Vagina (tissue), 2 donors: ENCODE data around the gene TGM1. TPM values are rescaled to one million over a fixed set of nuclear protein-coding genes. Genes with fewer than 3 reads are reported as not detected.
A peak's percentile ranks its signal among the peaks of the same experiment; 100 is the strongest.

Experiments
- DNase-seq, 2 donors: peaks; one replicate each; pipeline ENCODE4 v3.0.0-alpha.2; 2017; ENCODE audit errors: extremely low spot score in 2 of 2
- H3K27ac ChIP-seq: fragments of 200-600 bp; sonication (generic); one replicate; pipeline ENCODE4 v1.5.1; 2019
- H3K27me3 ChIP-seq: fragments of 200-600 bp; sonication (generic); one replicate; pipeline ENCODE4 v1.5.1; 2019
- H3K36me3 ChIP-seq, 2 donors: fragments of 200-600 bp; sonication (generic); one replicate each; pipeline ENCODE4 v1.5.1; 2017 to 2019
- H3K4me1 ChIP-seq: fragments of 200-600 bp; sonication (generic); one replicate; pipeline ENCODE4 v1.5.1; 2019
- H3K4me3 ChIP-seq, 2 donors: fragments of 200-600 bp; sonication (generic); 1 replicate in 1 of 2; 2 replicates in 1 of 2; pipeline ENCODE4 v1.5.1; 2016 to 2019
- H3K9me3 ChIP-seq: fragments of 200-600 bp; sonication (generic); one replicate; pipeline ENCODE4 v1.5.1; 2019
- CTCF ChIP-seq, 3 experiments: fragments of 450-650 bp in 2 of 3; fragments of 200-600 bp in 1 of 3; sonication (generic) in 1 of 3; IDR thresholded peaks; one replicate each; pipeline ENCODE4 v1.5.1; 2017 to 2019; ENCODE audit warnings: antibody characterized with exemption in 3 of 3, mild to moderate bottlenecking in 2 of 3, moderate library complexity in 2 of 3
- POLR2A ChIP-seq, 2 donors: fragments of 450-650 bp; IDR thresholded peaks; one replicate each; pipeline ENCODE4 v1.6.1; 2017; ENCODE audit warnings: antibody characterized with exemption in 2 of 2, mild to moderate bottlenecking in 2 of 2, moderate library complexity in 2 of 2
- POLR2AphosphoS5 ChIP-seq, 2 donors: sonication (generic); formaldehyde crosslinking; IDR thresholded peaks; one replicate each; pipeline ENCODE4 v1.9.0; 2017; ENCODE audit warnings: antibody characterized with exemption in 2 of 2, mild to moderate bottlenecking in 2 of 2, low read depth in 1 of 2; ENCODE audit not compliant: insufficient read depth in 1 of 2
- intact Hi-C: fragments of 100-400 bp; cut with DNase I; formaldehyde crosslinking; loops from one replicate; pipeline ENCODE4 v1.15.1; 2023
- total RNA-seq: library from RNA; depleted of rRNA; stranded (reverse); fragments of >200 nt; gene quantifications from one replicate; pipeline ENCODE4 v1.2.3, GENCODE V29; 2016

Gene TGM1
- total RNA-seq, 1 donor from 2014 or later = 269 TPM

GRCh38 chr14:24213866-24214662, 48.9 kb downstream of the TGM1 start:
- H3K36me3 ChIP-seq = peaks cover 4 to 21% of the 10 kb centered on the region in 2 donors
- intact Hi-C loops = no loop called here
- H3K27ac ChIP-seq = peak overlapping the region; percentile 89
- DNase-seq = no peak
- H3K9me3 ChIP-seq = no peaks in the 10 kb centered on the region
- H3K4me3 ChIP-seq = peak overlapping the region; percentile 66 to 76
- TF ChIP-seq POLR2A (IDR thresholded peaks at IDR 0.05) = no peak
- TF ChIP-seq POLR2AphosphoS5 (IDR thresholded peaks at IDR 0.05; ENCODE audit: insufficient read depth in 1 of 2, low read depth in 1 of 2) = no peak
- no peak for TF ChIP-seq CTCF (IDR thresholded peaks at IDR 0.05)
- no peaks in the 10 kb centered on the region for H3K27me3 ChIP-seq
- H3K4me1 ChIP-seq = peaks cover 45% of the 10 kb centered on the region

- intact Hi-C loops = no loop called here
- H3K27ac ChIP-seq = peak within 1 kb of the TSS; percentile 86
- DNase-seq = peak in 1 of 2 donors; percentile 98
- peak in 2 of 3 experiments; percentile 6 to 15 for TF ChIP-seq CTCF (IDR thresholded peaks at IDR 0.05)
- peak; percentile 86 to 100 for TF ChIP-seq POLR2AphosphoS5 (IDR thresholded peaks at IDR 0.05; ENCODE audit: insufficient read depth in 1 of 2, low read depth in 1 of 2)
- TF ChIP-seq POLR2A (IDR thresholded peaks at IDR 0.05) = peak in 1 of 2 donors; percentile 89
- peak within 1 kb of the TSS; percentile 66 to 76 for H3K4me3 ChIP-seq
- H3K9me3 ChIP-seq = no peaks in the 10 kb centered on the region
- no peaks in the 10 kb centered on the region for H3K27me3 ChIP-seq
- H3K36me3 ChIP-seq = peaks cover 4 to 21% of the 10 kb centered on the region in 2 donors
- H3K4me1 ChIP-seq = peaks cover 45% of the 10 kb centered on the region
Observed at GRCh38 chr14:24212924-24213865, 49.8 kb downstream of the TGM1 start, which contains the start of gene CHMP4A. TSS of gene CHMP4A (minus strand) at chr14:24213488. CDS start at chr14:24213439, 49 bp downstream.

- Histone ChIP-seq H3K4me3 (no peak overlapping the region), H3K4me1 (peaks cover 44% of the 10 kb centered on the region), H3K9me3 (no peaks in the 10 kb centered on the region), H3K36me3 (peaks cover 4 to 21% of the 10 kb centered on the region in 2 donors), H3K27me3 (no peaks in the 10 kb centered on the region), H3K27ac (no peak overlapping the region)
- intact Hi-C loops = no loop called here
- TF ChIP-seq POLR2AphosphoS5 (IDR thresholded peaks at IDR 0.05; ENCODE audit: insufficient read depth in 1 of 2, low read depth in 1 of 2) (no peak), CTCF (IDR thresholded peaks at IDR 0.05) (no peak), POLR2A (IDR thresholded peaks at IDR 0.05) (no peak)
- DNase-seq = no peak
Observed at GRCh38 chr14:24211311-24211710, 51.7 kb downstream of the TGM1 start.

GRCh38 chr14:24207625-24208024, 55.4 kb downstream of the TGM1 start:
- H3K36me3 ChIP-seq = peaks cover 4 to 26% of the 10 kb centered on the region in 2 donors
- DNase-seq = no peak

More at GRCh38 chr14:24207625-24208024, 55.4 kb downstream of the TGM1 start:
- Histone ChIP-seq H3K27ac (no peak overlapping the region), H3K9me3 (no peaks in the 10 kb centered on the region), H3K27me3 (no peaks in the 10 kb centered on the region), H3K4me1 (peaks cover 20% of the 10 kb centered on the region), H3K4me3 (no peak overlapping the region)
- TF ChIP-seq CTCF (IDR thresholded peaks at IDR 0.05) (no peak), POLR2A (IDR thresholded peaks at IDR 0.05) (no peak), POLR2AphosphoS5 (IDR thresholded peaks at IDR 0.05; ENCODE audit: insufficient read depth in 1 of 2, low read depth in 1 of 2) (no peak)
- intact Hi-C loops = no loop called here
